Sigmoid colon (tissue), 7 donors: ENCODE measurements around the gene SMYD1. TPM values are rescaled to one million over a fixed set of nuclear protein-coding genes. Genes with fewer than 3 reads are reported as not detected.

Experiments
- DNase-seq: peaks from one replicate; pipeline ENCODE4 v3.0.0-alpha.2; 2019
- H3K27ac ChIP-seq, 4 donors: fragments of 200-600 bp; sonication (generic); one replicate each; pipeline ENCODE4 v1.5.1; 2016 to 2019; ENCODE audit warnings: mild to moderate bottlenecking in 1 of 4
- H3K27me3 ChIP-seq, 3 donors: fragments of 200-600 bp; sonication (generic); one replicate each; pipeline ENCODE4 v1.5.1; 2019; ENCODE audit warnings: mild to moderate bottlenecking in 1 of 3
- H3K36me3 ChIP-seq, 4 donors: fragments of 200-600 bp; sonication (generic); one replicate each; pipeline ENCODE4 v1.5.1; 2016 to 2019
- H3K4me1 ChIP-seq, 4 donors: fragments of 200-600 bp; sonication (generic); one replicate each; pipeline ENCODE4 v1.5.1; 2017 to 2019
- H3K4me3 ChIP-seq, 4 donors: fragments of 200-600 bp; sonication (generic); one replicate each; pipeline ENCODE4 v1.5.1; 2017 to 2019; ENCODE audit warnings: mild to moderate bottlenecking in 2 of 4, moderate library complexity in 1 of 4
- H3K9me3 ChIP-seq, 4 donors: fragments of 200-600 bp in 3 of 4; sonication (generic) in 3 of 4; one replicate each; pipeline versions ENCODE4 v1.5.1 to v1.6.1; 2013 to 2019
- CTCF ChIP-seq, 4 experiments: fragments of 450-650 bp in 3 of 4; fragments of 200-600 bp in 1 of 4; IDR thresholded peaks; one replicate each; pipeline ENCODE4 v1.5.1; 2016 to 2019; ENCODE audit warnings: antibody characterized with exemption in 4 of 4, mild to moderate bottlenecking in 3 of 4, moderate library complexity in 2 of 4
- EP300 ChIP-seq, 4 donors: sonication (generic); formaldehyde crosslinking; IDR thresholded peaks; one replicate each; pipeline ENCODE4 v1.6.1; 2017; ENCODE audit warnings: antibody characterized with exemption in 4 of 4
- POLR2A ChIP-seq, 2 donors: fragments of 450-650 bp; IDR thresholded peaks; one replicate each; pipeline ENCODE4 v1.6.1; 2016; ENCODE audit warnings: antibody characterized with exemption in 2 of 2, mild to moderate bottlenecking in 2 of 2, moderate library complexity in 2 of 2
- POLR2AphosphoS5 ChIP-seq, 4 donors: sonication (generic); formaldehyde crosslinking; IDR thresholded peaks; one replicate each; pipeline ENCODE4 v1.6.1; 2017; ENCODE audit warnings: antibody characterized with exemption in 4 of 4
- WGBS, 2 donors: extraction: QIAGEN DNeasy Blood & Tissue Kit; methylation state at CpG; one replicate each; pipeline ENCODE4 v1.1.7; 2013; 5-methylcytosine and 5-hydroxymethylcytosine counted together
- intact Hi-C: fragments of 100-400 bp; cut with DNase I; formaldehyde crosslinking; loops from one replicate; pipeline ENCODE4 v1.15.1; 2023
- polyA plus RNA-seq, 3 donors: library from polyadenylated mRNA; stranded (reverse); fragments of 200-250 nt; gene quantifications; one replicate each; pipeline ENCODE4 v1.2.3, GENCODE V29; 2013
- total RNA-seq, 4 donors: library from RNA; depleted of rRNA; stranded (reverse); fragments of >200 nt; gene quantifications; one replicate each; pipeline ENCODE4 v1.1.0, GENCODE V29; 2016
- donor health status: healthy with polysubstance abuse.
- donor health status: Bipolar disorder and iron deficiency.
- donor health status: healthy.

Gene SMYD1
- total and polyA plus RNA-seq, 7 donors, result under 0.01 to 45.7 (median 17.3) TPM; not detected in 1

- no peak overlapping the region for H3K4me3 ChIP-seq
- H3K27ac ChIP-seq, result no peak overlapping the region
- H3K27me3 ChIP-seq, result no peaks in the 10 kb centered on the region
- DNase-seq, result no peak
- peaks cover 0 to 71% (median 0%) of the 10 kb centered on the region in 4 donors for H3K36me3 ChIP-seq
- H3K4me1 ChIP-seq, result no peaks in the 10 kb centered on the region
- TF ChIP-seq POLR2A (IDR thresholded peaks at IDR 0.05) (no peak), EP300 (IDR thresholded peaks at IDR 0.05) (no peak), CTCF (IDR thresholded peaks at IDR 0.05) (no peak), POLR2AphosphoS5 (IDR thresholded peaks at IDR 0.05) (no peak)
- intact Hi-C loops, result no loop called here
- no peaks in the 10 kb centered on the region for H3K9me3 ChIP-seq
Observed at GRCh38 chr2:88092773-88093172, 25.1 kb downstream of the SMYD1 start.

GRCh38 chr2:88095022-88095421 is 27.4 kb downstream of the SMYD1 start:
- H3K27me3 ChIP-seq, result no peaks in the 10 kb centered on the region
- H3K27ac ChIP-seq, result no peak overlapping the region
- H3K4me3 ChIP-seq, result no peak overlapping the region
- no peak for TF ChIP-seq POLR2A (IDR thresholded peaks at IDR 0.05)
- 95 to 97% methylated on average over 3 of the region's 3 CpGs for WGBS, 2 donors
- no peak for DNase-seq
- H3K9me3 ChIP-seq, result no peaks in the 10 kb centered on the region
- peaks cover 0 to 63% (median 0%) of the 10 kb centered on the region in 4 donors for H3K36me3 ChIP-seq
- intact Hi-C loops, result no loop called here
- no peaks in the 10 kb centered on the region for H3K4me1 ChIP-seq

- no peaks in the 10 kb centered on the region for H3K27me3 ChIP-seq
- no peak overlapping the region for H3K27ac ChIP-seq
- WGBS, 2 donors, result 18 to 59% methylated on average over 5 of the region's 5 CpGs
- H3K36me3 ChIP-seq, result peaks cover 0 to 49% (median 0%) of the 10 kb centered on the region in 4 donors
- intact Hi-C loops, result no loop called here
- TF ChIP-seq POLR2A (IDR thresholded peaks at IDR 0.05), result no peak
- no peak for TF ChIP-seq POLR2AphosphoS5 (IDR thresholded peaks at IDR 0.05)
- no peak for TF ChIP-seq EP300 (IDR thresholded peaks at IDR 0.05)
- TF ChIP-seq CTCF (IDR thresholded peaks at IDR 0.05), result no peak
- H3K4me3 ChIP-seq, result no peak overlapping the region
- H3K4me1 ChIP-seq, result no peaks in the 10 kb centered on the region
- no peaks in the 10 kb centered on the region for H3K9me3 ChIP-seq
- DNase-seq, result no peak
Observed at GRCh38 chr2:88096708-88097107, 29.1 kb downstream of the SMYD1 start.

- TF ChIP-seq POLR2AphosphoS5 (IDR thresholded peaks at IDR 0.05), result no peak
- TF ChIP-seq EP300 (IDR thresholded peaks at IDR 0.05), result no peak
- TF ChIP-seq CTCF (IDR thresholded peaks at IDR 0.05), result no peak
- no peak for TF ChIP-seq POLR2A (IDR thresholded peaks at IDR 0.05)
- Histone ChIP-seq H3K36me3 (peaks cover 0 to 44% (median 0%) of the 10 kb centered on the region in 4 donors), H3K4me3 (no peak overlapping the region), H3K4me1 (no peaks in the 10 kb centered on the region), H3K27ac (no peak overlapping the region), H3K9me3 (no peaks in the 10 kb centered on the region), H3K27me3 (no peaks in the 10 kb centered on the region)
- intact Hi-C loops, result no loop called here
- 80 to 86% methylated on average over 3 of the region's 3 CpGs for WGBS, 2 donors
- DNase-seq, result no peak
Observed at GRCh38 chr2:88097192-88097591, 29.6 kb downstream of the SMYD1 start.

GRCh38 chr2:88097891-88098557 is 30.4 kb downstream of the SMYD1 start:
- no peak overlapping the region for H3K27ac ChIP-seq
- H3K4me1 ChIP-seq, result no peaks in the 10 kb centered on the region
- no peak for DNase-seq
- H3K4me3 ChIP-seq, result no peak overlapping the region
- TF ChIP-seq POLR2AphosphoS5 (IDR thresholded peaks at IDR 0.05) (no peak), POLR2A (IDR thresholded peaks at IDR 0.05) (no peak)
- H3K9me3 ChIP-seq, result no peaks in the 10 kb centered on the region
- H3K27me3 ChIP-seq, result no peaks in the 10 kb centered on the region
- H3K36me3 ChIP-seq, result peaks cover 0 to 38% (median 0%) of the 10 kb centered on the region in 4 donors
- intact Hi-C loops, result no loop called here
- WGBS, 2 donors, result 87 to 91% methylated on average over 4 of the region's 4 CpGs

GRCh38 chr2:88098558-88098900 is 30.9 kb downstream of the SMYD1 start:
- no peak for DNase-seq
- H3K4me1 ChIP-seq, result no peaks in the 10 kb centered on the region
- no peak overlapping the region for H3K27ac ChIP-seq
- H3K4me3 ChIP-seq, result no peak overlapping the region
- H3K36me3 ChIP-seq, result peaks cover 0 to 38% (median 0%) of the 10 kb centered on the region in 4 donors
- no peaks in the 10 kb centered on the region for H3K27me3 ChIP-seq
- no peaks in the 10 kb centered on the region for H3K9me3 ChIP-seq
- TF ChIP-seq CTCF (IDR thresholded peaks at IDR 0.05), result no peak
- TF ChIP-seq EP300 (IDR thresholded peaks at IDR 0.05), result no peak
- no peak for TF ChIP-seq POLR2AphosphoS5 (IDR thresholded peaks at IDR 0.05)
- TF ChIP-seq POLR2A (IDR thresholded peaks at IDR 0.05), result no peak
- intact Hi-C loops, result no loop called here
